Karpas-422 (cell line): ENCODE measurements around the gene INSR. TPM values are rescaled to one million over a fixed set of nuclear protein-coding genes. Genes with fewer than 3 reads are reported as not detected.

ENCODE experiments used
- DNase-seq: peaks from one replicate; pipeline ENCODE4 v3.0.0-alpha.2; 2015
- H2AFZ ChIP-seq: fragments of 200-600 bp; sonication (generic); 2 replicates; pipeline ENCODE4 v1.6.1; 2014; ENCODE audit warnings: antibody characterized with exemption, low read length, mixed read lengths
- H3K27ac ChIP-seq: fragments of 200-600 bp; sonication (generic); 2 replicates; pipeline ENCODE4 v1.5.1; 2014; ENCODE audit warnings: mild to moderate bottlenecking, low read length, moderate library complexity
- H3K27me3 ChIP-seq: fragments of 200-600 bp; sonication (generic); 2 replicates; pipeline ENCODE4 v1.6.1; 2014; ENCODE audit warnings: low read length, mixed read lengths
- H3K36me3 ChIP-seq: fragments of 200-600 bp; sonication (generic); 2 replicates; pipeline ENCODE4 v1.6.1; 2014; ENCODE audit warnings: low read length, mixed read lengths; ENCODE audit not compliant: insufficient read depth
- H3K4me1 ChIP-seq: fragments of 200-600 bp; sonication (generic); 2 replicates; pipeline ENCODE4 v1.6.1; 2014; ENCODE audit warnings: mild to moderate bottlenecking, low read length, mixed read lengths
- H3K4me2 ChIP-seq: fragments of 200-600 bp; sonication (generic); 2 replicates; pipeline ENCODE4 v1.6.1; 2014; ENCODE audit warnings: low read length, low read depth, mild to moderate bottlenecking; ENCODE audit not compliant: poor library complexity, severe bottlenecking
- H3K4me3 ChIP-seq: fragments of 200-600 bp; sonication (generic); 2 replicates; pipeline ENCODE4 v1.5.1; 2014; ENCODE audit warnings: mild to moderate bottlenecking, antibody characterized with exemption, low read length, mixed read lengths
- H3K79me2 ChIP-seq: fragments of 200-600 bp; sonication (generic); 2 replicates; pipeline ENCODE4 v1.6.1; 2014; ENCODE audit warnings: mild to moderate bottlenecking, low read length, mixed read lengths
- H3K9ac ChIP-seq: fragments of 200-600 bp; sonication (generic); 2 replicates; pipeline ENCODE4 v1.6.0; 2014; ENCODE audit warnings: low read length
- H3K9me2 ChIP-seq: fragments of 200-600 bp; sonication (generic), shearing (Covaris generic); replicated peaks from 2 replicates; pipeline ENCODE4 v1.6.0; 2014; ENCODE audit warnings: mild to moderate bottlenecking, low read length, moderate library complexity; ENCODE audit not compliant: insufficient read depth
- H3K9me3 ChIP-seq: fragments of 300-700, 200-600 bp; sonication (generic); 2 replicates; pipeline ENCODE4 v1.6.1; 2014; ENCODE audit warnings: low read length, mixed read lengths
- H4K20me1 ChIP-seq: fragments of 200-600 bp; sonication (generic); 2 replicates; pipeline ENCODE4 v1.6.1; 2014; ENCODE audit warnings: mild to moderate bottlenecking, antibody characterized with exemption, low read length, low read depth; ENCODE audit not compliant: insufficient read depth
- total RNA-seq: library from RNA; depleted of rRNA; stranded (reverse); fragments of >200 nt; shearing (Covaris generic); gene quantifications from 2 replicates; pipeline ENCODE4 v1.2.3, GENCODE V29; 2014; ENCODE audit warnings: low replicate concordance

INSR gene
- total RNA-seq, 1 experiment from 2014 or later = not detected

DNA sequence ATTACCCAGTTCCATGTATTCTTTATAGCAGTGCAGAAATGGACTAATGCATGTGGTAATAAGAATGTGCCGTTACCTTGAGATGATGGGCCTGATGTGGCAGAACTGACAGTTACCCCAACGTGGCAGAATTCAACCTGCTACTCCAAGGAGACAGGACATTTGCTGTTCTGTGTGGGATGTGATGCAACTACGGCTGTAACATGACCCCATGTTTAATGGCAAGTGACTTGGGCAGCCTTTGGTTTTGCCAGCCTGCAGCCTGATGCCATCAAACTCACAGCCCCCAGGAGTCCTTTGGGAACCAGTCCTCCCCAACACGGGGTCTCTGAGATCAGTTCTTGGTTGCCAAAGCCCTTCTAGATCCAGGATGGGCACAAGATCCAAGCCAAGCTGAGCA is 117.4 kb downstream of the INSR start:
- Histone ChIP-seq H3K9ac (no peak overlapping the region), H3K4me3 (no peak overlapping the region), H3K9me3 (no peaks in the 10 kb centered on the region), H3K27me3 (no peaks in the 10 kb centered on the region), H3K4me1 (no peaks in the 10 kb centered on the region), H2AFZ (no peak overlapping the region), H3K79me2 (no peaks in the 10 kb centered on the region), H3K27ac (no peak overlapping the region), H3K36me3 (no peaks in the 10 kb centered on the region), H3K9me2 (no peaks in the 10 kb centered on the region), H3K4me2 (no peak overlapping the region), H4K20me1 (no peaks in the 10 kb centered on the region)
- DNase-seq = no peak

DNA sequence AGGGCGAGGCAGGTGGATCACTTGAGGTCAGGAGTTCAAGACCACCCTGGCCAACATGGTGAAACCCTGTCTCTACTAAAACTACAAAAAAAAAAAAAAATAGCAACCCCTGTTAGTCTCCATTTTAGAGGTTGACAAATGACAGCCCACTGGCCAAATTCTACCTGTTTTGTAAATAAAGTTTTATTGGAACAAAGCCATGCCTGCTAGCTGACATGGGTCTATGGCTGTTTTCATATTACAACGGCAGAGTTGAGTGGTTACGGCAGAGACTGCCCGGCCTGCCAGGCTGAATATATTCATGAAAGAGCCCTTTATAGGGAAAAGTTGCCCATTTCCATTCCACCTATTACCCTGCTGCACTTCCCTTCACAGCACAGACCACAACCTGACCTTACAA is 121.4 kb downstream of the INSR start:
- Histone ChIP-seq H3K27ac (no peak overlapping the region), H3K4me2 (no peak overlapping the region), H3K4me3 (no peak overlapping the region), H2AFZ (no peak overlapping the region), H3K27me3 (0 out of 2 replicates have a peak, but pooled peaks cover 4% of the 10 kb centered on the region), H3K36me3 (no peaks in the 10 kb centered on the region), H3K79me2 (no peaks in the 10 kb centered on the region), H3K9ac (no peak overlapping the region), H3K4me1 (no peaks in the 10 kb centered on the region), H3K9me3 (no peaks in the 10 kb centered on the region), H4K20me1 (no peaks in the 10 kb centered on the region), H3K9me2 (no peaks in the 10 kb centered on the region)
- DNase-seq = no peak

DNA sequence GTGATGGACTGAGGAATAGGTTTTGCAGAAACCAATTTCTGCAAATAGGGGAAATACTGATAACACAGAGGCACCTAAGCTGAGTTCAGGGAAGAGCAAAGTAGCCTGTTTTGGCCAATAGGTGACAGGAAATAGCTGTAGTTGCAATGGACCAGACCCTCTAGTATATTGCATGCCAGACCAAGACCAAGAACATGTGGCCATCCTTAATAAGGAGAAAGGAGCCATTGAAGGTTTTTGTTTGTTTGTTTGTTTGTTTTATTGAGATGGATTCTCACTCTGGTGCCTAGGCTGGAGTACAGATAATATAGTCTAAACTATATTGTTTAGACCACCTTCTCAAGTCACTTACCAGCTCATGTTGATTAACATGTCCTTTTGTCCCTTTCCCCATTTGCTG is 123.2 kb downstream of the INSR start:
- no peak for DNase-seq
- Histone ChIP-seq H4K20me1 (no peaks in the 10 kb centered on the region), H3K9me2 (no peaks in the 10 kb centered on the region), H3K79me2 (no peaks in the 10 kb centered on the region), H3K9ac (no peak overlapping the region), H3K4me2 (no peak overlapping the region), H3K36me3 (no peaks in the 10 kb centered on the region), H3K27ac (no peak overlapping the region), H2AFZ (no peak overlapping the region), H3K9me3 (no peaks in the 10 kb centered on the region), H3K27me3 (0 out of 2 replicates have a peak, but pooled peaks cover 4% of the 10 kb centered on the region), H3K4me1 (no peaks in the 10 kb centered on the region), H3K4me3 (no peak overlapping the region)

DNA sequence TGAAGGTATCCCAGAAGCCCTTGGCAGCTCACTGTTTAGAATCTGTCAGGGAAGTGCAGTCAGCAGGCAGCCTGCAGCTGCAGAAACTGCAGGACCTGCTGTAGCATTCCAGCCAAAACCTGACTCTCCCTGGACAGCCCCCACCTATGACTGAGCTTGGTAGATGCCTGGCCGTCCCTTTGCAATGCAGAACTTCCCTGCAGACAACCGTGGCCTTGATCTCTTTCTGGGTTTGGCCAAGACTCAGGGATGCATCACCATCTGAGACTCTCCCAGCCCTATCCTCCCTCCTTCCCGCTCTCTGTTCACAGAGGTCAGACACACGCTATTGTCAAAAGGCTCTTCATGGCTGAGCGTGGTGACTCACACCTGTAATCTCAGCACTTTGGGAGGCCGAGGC is 125.3 kb downstream of the INSR start:
- DNase-seq = no peak
- Histone ChIP-seq H3K4me1 (no peaks in the 10 kb centered on the region), H3K27ac (no peak overlapping the region), H3K79me2 (no peaks in the 10 kb centered on the region), H4K20me1 (no peaks in the 10 kb centered on the region), H3K9me2 (no peaks in the 10 kb centered on the region), H2AFZ (no peak overlapping the region), H3K27me3 (0 out of 2 replicates have a peak, but pooled peaks cover 4% of the 10 kb centered on the region), H3K9me3 (no peaks in the 10 kb centered on the region), H3K4me3 (no peak overlapping the region), H3K4me2 (no peak overlapping the region), H3K36me3 (no peaks in the 10 kb centered on the region), H3K9ac (no peak overlapping the region)

DNA sequence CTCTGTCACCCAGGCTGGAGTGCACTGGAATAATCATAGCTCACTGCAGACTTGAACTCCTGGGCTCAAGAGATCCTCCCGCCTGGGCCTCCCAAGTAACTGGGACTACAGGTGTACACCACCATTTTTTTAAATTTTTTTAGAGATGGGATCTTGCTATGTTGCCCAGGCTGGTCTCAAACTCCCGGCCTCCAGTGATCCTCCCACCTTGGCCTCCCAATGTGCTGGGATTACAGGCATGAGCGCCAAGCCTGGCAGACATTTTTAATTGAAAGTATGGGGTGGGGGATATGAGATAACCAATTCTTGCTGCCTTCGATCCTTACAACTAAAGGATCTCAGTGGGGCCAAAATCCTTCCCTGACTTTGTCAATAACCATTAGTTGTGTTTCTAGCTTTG is 132.9 kb downstream of the INSR start:
- Histone ChIP-seq H3K9ac (no peak overlapping the region), H3K79me2 (no peaks in the 10 kb centered on the region), H3K27ac (no peak overlapping the region), H3K9me3 (no peaks in the 10 kb centered on the region), H3K9me2 (no peaks in the 10 kb centered on the region), H3K27me3 (no peaks in the 10 kb centered on the region), H3K4me2 (no peak overlapping the region), H2AFZ (no peak overlapping the region), H3K36me3 (no peaks in the 10 kb centered on the region), H3K4me1 (no peaks in the 10 kb centered on the region; the same call in 1 of the 2 replicates), H3K4me3 (no peak overlapping the region), H4K20me1 (no peaks in the 10 kb centered on the region)
- DNase-seq = no peak

DNA sequence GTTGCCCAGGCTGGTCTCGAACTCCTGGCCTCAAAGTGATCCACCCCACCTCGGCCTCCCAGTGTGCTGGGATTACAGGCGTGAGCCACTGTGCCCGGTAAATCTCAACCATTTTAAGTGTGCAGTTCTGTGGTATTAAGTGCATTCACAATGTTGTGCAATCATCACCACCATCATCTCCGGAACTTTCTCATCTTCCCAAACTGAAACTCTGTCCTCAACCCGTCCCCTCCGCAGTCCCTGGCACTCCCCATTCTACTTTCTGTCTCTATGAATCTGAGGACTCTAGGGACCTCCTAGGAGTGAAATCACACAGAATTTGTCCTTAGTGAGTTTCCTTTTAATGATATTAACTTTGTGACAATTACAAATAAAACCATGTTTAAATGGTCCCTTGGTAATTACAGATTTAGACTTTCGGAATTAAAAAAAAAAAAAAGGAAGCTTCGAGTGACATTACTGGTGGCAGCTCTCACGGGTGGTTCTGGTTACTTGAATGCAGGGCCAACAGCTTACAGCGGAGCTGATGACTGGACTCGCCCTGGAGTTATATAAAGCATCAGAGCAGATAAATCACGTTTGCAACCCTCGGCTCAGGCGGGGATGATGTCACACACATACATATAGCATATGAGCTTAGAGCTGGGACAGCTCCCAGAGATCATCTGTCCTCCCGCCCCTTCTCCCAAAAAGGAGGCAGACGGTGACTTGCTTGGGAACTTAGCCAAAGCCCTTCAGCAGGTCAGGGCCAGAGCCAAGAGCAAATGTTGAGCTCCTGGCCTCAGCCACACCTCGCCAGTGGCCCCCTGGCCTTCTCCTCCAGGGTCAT is 134.9 kb downstream of the INSR start:
- no peak overlapping the region for H3K9ac ChIP-seq
- DNase-seq = no peak
- H3K79me2 ChIP-seq = no peaks in the 10 kb centered on the region
- H4K20me1 ChIP-seq = no peaks in the 10 kb centered on the region
- H3K36me3 ChIP-seq = no peaks in the 10 kb centered on the region
- H3K4me1 ChIP-seq = no peaks in the 10 kb centered on the region; the same call in 1 of the 2 replicates
- H3K27ac ChIP-seq = no peak overlapping the region
- H2AFZ ChIP-seq = no peak overlapping the region
- H3K4me2 ChIP-seq = no peak overlapping the region
- H3K9me2 ChIP-seq = no peaks in the 10 kb centered on the region
- H3K27me3 ChIP-seq = no peaks in the 10 kb centered on the region
- H3K9me3 ChIP-seq = no peaks in the 10 kb centered on the region
- H3K4me3 ChIP-seq = no peak overlapping the region

DNA sequence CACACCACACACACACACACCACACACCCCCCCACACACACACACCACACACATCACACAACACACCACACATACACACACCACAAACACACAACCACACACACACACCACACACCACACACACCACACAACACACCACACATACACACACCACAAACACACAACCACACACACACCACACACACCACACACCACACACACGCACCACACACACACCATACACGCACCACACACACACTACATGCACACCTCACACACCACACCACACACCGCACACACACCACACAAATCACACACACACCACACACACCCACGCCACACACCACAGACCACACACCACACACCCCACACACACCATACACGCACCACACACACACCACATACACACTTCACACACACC is 141.2 kb downstream of the INSR start:
- no peak overlapping the region for H2AFZ ChIP-seq
- H4K20me1 ChIP-seq = no peaks in the 10 kb centered on the region
- H3K4me2 ChIP-seq = no peak overlapping the region
- no peaks in the 10 kb centered on the region for H3K36me3 ChIP-seq
- H3K9me2 ChIP-seq = no peaks in the 10 kb centered on the region
- no peaks in the 10 kb centered on the region for H3K79me2 ChIP-seq
- H3K4me3 ChIP-seq = no peak overlapping the region
- DNase-seq = no peak
- no peaks in the 10 kb centered on the region for H3K4me1 ChIP-seq
- H3K9ac ChIP-seq = no peak overlapping the region
- H3K27ac ChIP-seq = no peak overlapping the region
- no peaks in the 10 kb centered on the region for H3K27me3 ChIP-seq
- no peaks in the 10 kb centered on the region for H3K9me3 ChIP-seq

DNA sequence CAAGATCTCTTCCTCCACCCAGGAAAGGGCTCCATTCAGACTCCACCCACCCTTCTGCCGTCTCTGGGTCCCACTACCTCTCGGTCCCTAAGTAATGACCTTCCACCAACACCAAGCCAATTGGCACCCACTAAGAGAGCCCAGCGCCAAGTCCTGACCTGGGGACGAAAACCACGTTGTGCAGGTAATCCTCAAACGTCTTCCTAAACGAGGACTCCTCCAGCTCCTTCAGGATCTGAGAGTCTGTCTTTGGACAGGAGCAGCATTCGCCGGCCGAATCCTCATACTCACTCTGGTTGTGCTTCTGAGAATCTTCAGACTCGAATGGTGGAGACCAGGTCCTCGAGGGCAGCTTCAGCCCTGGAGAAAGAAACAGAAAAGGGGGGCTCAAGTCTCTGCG is 141.6 kb downstream of the INSR start:
- Histone ChIP-seq H3K4me1 (no peaks in the 10 kb centered on the region), H3K36me3 (no peaks in the 10 kb centered on the region), H3K9me2 (no peaks in the 10 kb centered on the region), H3K27me3 (no peaks in the 10 kb centered on the region), H2AFZ (no peak overlapping the region), H3K4me2 (no peak overlapping the region), H3K9ac (no peak overlapping the region), H4K20me1 (no peaks in the 10 kb centered on the region), H3K9me3 (no peaks in the 10 kb centered on the region), H3K27ac (no peak overlapping the region), H3K79me2 (no peaks in the 10 kb centered on the region), H3K4me3 (no peak overlapping the region)
- no peak for DNase-seq
